OCI-LY3 (cell line): Measurements from ENCODE around the gene R3HDML.

Experiments used
- CTCF ChIP-seq: fragments of 200-600, 300-600 bp; sonication (generic); IDR thresholded peaks from 2 replicates; pipeline ENCODE4 v1.5.1; 2014; ENCODE audit warnings: antibody characterized with exemption, low read length, low read depth
- EZH2phosphoT487 ChIP-seq: fragments of 200-600 bp; shearing (Covaris generic); IDR thresholded peaks from 2 replicates; pipeline ENCODE4 v1.6.1; 2018; ENCODE audit warnings: antibody characterized with exemption, mixed run types, low read depth

GRCh38 chr20:44335675-44336074 lies 1.2 kb upstream of the R3HDML start:
- no peak for TF ChIP-seq EZH2phosphoT487
- TF ChIP-seq CTCF: no peak
